ENCODE measurements around the gene ADAMTS16. TPM values are rescaled to one million over a fixed set of nuclear protein-coding genes. Genes with fewer than 3 reads are reported as not detected.

Gene ADAMTS16
- total RNA-seq, 2 donors from 2014 or later = 0.05 to 0.74 TPM

GRCh38 chr5:5297432-5298067, 157.4 kb downstream of the ADAMTS16 start:
- DNase-seq (ENCODE audit: low spot score) = no peak
- intact Hi-C loops (cut with DNase I) = no loop called here

DNA sequence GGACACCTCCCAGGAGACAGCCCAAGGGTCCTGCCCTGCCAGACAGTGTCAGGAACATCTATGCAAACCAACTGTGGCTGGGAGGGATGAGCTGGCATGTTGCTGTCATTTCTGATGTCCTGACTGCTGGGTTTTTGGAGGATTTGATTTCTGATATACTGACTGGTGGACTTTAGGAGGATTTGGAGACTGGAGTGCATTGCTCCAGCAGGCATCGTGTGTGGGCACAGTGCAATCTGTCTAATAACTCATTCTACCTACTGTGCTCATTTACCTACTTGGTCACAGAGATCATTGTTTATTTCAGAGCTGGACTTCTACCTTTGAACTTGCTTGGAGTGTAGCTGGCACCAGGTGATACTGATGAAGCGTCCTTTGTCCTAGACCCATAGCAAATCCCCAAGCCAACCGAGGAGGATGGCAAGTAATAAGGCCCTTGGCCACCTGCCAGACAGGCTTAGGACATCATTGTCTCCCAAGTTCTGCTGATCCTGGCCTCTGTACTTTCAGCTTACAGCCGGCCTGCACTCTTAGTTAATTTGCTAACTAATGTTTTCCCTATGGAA, 158.0 kb downstream of the ADAMTS16 start:
- intact Hi-C loops (cut with DNase I) = no loop called here
- DNase-seq (ENCODE audit: low spot score) = no peak

DNA sequence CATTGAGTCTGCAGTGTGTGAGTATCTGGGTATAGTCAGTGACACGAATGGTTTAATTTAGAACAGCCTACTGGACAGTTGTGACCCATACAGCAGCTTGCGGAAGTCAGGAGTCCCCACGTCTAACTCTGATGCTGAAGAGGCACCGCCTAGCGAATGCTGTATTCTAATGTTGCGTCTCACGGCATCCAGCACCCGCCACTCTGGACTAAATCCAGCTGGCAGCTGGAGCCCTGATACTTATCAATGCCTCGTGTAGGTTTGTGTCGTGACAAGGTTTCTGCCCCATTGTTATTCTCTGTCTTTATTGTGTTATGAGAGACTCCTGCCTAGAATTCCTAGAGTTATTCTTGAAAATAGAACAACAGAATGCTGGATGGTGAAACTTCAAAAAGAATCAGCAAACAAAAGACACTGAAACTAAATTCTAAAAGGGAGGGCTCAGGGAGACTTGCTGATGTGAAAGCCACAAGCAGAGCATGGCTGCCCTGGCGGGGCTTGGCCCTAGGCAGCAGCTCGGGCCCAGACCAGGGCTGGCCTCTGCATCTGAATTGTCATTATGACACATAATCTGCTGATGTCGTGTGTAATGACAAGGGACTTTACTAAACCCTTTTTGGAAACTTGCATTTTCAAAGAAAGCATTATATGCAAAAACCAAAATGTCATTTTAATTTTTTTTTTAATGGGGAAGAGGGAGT, 158.9 kb downstream of the ADAMTS16 start:
- DNase-seq (ENCODE audit: low spot score) = no peak
- intact Hi-C loops (cut with DNase I) = no loop called here

DNA sequence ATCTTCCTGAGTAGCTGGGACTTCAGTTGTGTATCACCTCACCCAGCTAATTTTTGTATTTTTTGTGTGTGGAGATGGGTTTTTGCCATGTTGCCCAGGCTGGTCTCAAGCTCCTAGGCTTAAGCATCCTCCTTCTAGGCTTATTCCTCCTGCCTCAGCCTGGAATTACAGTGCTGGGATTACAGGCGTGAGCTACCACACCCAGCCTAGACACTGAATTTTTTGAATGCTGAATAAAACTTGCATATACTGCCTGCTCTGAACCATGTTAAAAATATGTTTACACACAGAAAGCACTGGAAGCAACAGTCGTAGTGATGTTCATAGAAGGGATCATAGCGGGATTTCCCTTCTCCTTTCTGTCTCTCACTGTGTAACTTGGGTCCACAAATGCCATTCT, 161.0 kb downstream of the ADAMTS16 start:
- no peak for DNase-seq (ENCODE audit: low spot score)
- intact Hi-C loops (cut with DNase I) = no loop called here

DNA sequence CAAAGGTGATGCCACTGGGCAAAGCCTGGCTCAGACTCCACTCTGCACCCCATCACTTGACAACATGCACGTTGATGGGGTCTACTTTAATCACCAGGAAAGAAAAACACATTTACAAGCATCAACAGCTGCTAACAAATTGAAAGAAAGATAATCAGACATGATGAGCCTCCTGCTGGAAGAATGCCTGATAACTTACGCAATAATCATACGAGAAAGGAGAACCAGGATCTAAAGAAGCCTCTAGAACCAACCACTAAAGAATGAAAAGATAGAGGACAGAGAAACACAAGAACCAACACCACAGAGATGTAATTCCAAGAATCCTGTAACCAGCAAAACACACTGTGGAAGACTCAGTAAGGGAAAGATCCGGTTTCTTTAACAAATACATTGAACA, 162.1 kb downstream of the ADAMTS16 start:
- DNase-seq (ENCODE audit: low spot score) = no peak
- intact Hi-C loops (cut with DNase I) = no loop called here

DNA sequence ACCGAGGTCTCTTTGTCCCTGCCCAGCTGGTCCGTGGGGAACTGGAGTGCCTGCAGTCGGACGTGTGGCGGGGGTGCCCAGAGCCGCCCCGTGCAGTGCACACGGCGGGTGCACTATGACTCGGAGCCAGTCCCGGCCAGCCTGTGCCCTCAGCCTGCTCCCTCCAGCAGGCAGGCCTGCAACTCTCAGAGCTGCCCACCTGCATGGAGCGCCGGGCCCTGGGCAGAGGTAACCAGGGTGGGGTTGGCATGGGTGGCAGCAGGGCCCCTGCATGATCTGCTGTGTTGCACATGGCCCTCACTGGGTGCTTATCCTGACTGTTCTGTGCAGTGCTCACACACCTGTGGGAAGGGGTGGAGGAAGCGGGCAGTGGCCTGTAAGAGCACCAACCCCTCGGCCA, 163.1 kb downstream of the ADAMTS16 start:
- no peak for DNase-seq (ENCODE audit: low spot score)
- intact Hi-C loops (cut with DNase I) = no loop called here

GRCh38 chr5:5304361-5305020, 164.4 kb downstream of the ADAMTS16 start:
- intact Hi-C loops (cut with DNase I) = loop anchor here in 1 of 2 donors (1.0 kb wide), 1 partner anchor 42 kb away; no protein-coding TSS in a partner anchor

GRCh38 chr5:5306696-5307095, 166.6 kb downstream of the ADAMTS16 start:
- intact Hi-C loops (cut with DNase I) = no loop called here

More at GRCh38 chr5:5304361-5305020, 164.4 kb downstream of the ADAMTS16 start:
- DNase-seq (ENCODE audit: low spot score) = no peak

GRCh38 chr5:5308319-5308718, 168.2 kb downstream of the ADAMTS16 start:
- intact Hi-C loops (cut with DNase I) = no loop called here
- DNase-seq (ENCODE audit: low spot score) = no peak

More at GRCh38 chr5:5306696-5307095, 166.6 kb downstream of the ADAMTS16 start:
- DNase-seq (ENCODE audit: low spot score) = no peak

DNA sequence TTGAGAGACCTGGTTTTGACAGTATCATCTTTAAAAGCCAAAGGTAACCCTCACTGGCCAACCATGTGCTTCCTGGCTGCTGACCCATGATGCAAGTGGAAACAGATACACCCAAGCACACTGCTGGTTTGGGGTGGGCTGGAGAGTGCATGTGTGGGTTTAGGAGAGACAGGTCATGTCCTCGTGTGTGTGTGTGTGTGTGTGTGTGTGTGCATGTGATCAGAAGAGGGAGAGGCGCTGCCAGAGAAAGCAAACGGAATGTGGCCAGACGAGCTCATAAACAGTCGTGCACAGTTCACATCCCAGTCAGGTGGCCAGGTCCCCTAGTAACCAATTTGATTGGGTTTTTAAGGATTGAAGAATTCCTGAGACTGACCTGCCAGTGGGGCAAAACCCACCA, 169.5 kb downstream of the ADAMTS16 start:
- no peak for DNase-seq (ENCODE audit: low spot score)
- intact Hi-C loops (cut with DNase I) = no loop called here

GRCh38 chr5:5313101-5313635, 173.0 kb downstream of the ADAMTS16 start:
- no peak for DNase-seq (ENCODE audit: low spot score)
- intact Hi-C loops (cut with DNase I) = no loop called here

- intact Hi-C loops (cut with DNase I) = no loop called here
- DNase-seq (ENCODE audit: low spot score) = no peak
Observed at GRCh38 chr5:5314166-5314565, 174.0 kb downstream of the ADAMTS16 start.

- DNase-seq (ENCODE audit: low spot score) = no peak
- intact Hi-C loops (cut with DNase I) = no loop called here
Observed at GRCh38 chr5:5314626-5315025, 174.5 kb downstream of the ADAMTS16 start.

- DNase-seq (ENCODE audit: low spot score) = no peak
- intact Hi-C loops (cut with DNase I) = no loop called here
Observed at GRCh38 chr5:5315068-5315980, 175.2 kb downstream of the ADAMTS16 start.

- no peak for DNase-seq (ENCODE audit: low spot score)
- intact Hi-C loops (cut with DNase I) = no loop called here
Observed at GRCh38 chr5:5316334-5316733, 176.2 kb downstream of the ADAMTS16 start.

- intact Hi-C loops (cut with DNase I) = no loop called here
- no peak for DNase-seq (ENCODE audit: low spot score)
Observed at GRCh38 chr5:5317976-5318375, 177.8 kb downstream of the ADAMTS16 start.

DNA sequence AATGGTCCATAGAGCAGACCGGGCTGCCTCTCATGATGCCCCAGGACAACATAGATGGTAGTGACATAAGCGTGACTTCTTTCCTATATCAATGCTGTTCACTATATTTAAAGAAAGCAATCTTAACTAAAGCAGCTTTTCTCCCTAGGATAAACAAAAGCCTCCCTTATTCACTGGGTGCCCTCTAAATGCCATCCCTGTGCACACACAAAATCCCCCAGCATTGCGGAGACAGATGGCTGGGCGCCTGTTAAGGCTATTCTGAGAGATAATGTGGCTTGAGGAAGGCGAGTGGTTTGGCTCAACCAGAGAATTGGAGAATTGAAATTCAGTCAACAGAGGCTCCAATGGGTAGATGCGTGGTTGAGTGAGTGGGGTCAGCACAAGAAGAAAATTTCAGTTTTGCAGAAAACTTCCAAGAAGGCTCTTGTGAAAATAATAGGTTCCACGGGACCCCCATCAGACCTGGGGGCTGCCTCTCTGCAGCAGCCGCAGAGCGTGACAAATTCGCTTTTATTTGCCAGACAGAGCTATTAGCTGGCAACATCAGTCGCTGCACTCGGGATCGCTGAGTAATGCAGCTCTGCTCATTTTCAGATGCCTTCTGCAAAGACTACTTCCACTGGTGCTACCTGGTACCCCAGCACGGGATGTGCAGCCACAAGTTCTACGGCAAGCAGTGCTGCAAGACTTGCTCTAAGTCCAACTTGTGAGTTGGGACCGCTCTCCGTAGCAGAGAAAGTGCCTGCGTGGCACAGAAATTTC, 178.5 kb downstream of the ADAMTS16 start:
- intact Hi-C loops (cut with DNase I) = no loop called here

More for the DNA sequence above, 178.5 kb downstream of the ADAMTS16 start:
- DNase-seq (ENCODE audit: low spot score) = no peak

Data from posterior vena cava (tissue), 2 donors.